ENCODE data around the gene BTBD1. TPM values are rescaled to one million over a fixed set of nuclear protein-coding genes. Genes with fewer than 3 reads are reported as not detected.
A peak's percentile ranks its signal among the peaks of the same experiment; 100 is the strongest.
"Not testable (repeated sequence)": the region's sequence is repeated elsewhere in the genome, so short reads cannot be mapped to it uniquely, and the experiment has no call there.

The BTBD1 gene
- total and polyA plus RNA-seq, 5 donors from 2014 or later = 35.5 to 55.5 (median 46.8) TPM

DNA sequence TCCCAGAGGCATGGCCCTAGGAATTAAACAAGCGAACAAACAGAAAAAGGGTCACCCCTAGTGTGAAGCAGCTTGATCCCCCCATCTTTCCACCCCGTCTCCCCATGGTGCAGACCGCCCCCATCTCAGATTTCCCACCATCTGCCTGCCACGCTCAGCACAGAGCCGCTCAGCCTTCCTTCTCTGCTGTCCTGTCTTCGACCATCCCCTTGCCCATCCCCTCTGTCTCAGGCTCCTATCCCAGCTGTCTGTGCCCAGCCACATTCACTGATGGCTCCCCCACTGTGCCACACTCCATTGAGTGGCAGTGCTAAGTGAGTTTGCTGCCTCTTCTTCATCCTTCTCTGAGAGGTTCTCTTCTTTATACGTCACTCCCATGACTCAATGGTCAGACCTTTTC lies 11.7 kb upstream of the BTBD1 start:
- Mint-ChIP-seq H3K27me3 (peaks cover 50% of the 10 kb centered on the region), H3K9me3 (peaks cover 1 to 12% (median 7%) of the 10 kb centered on the region in 7 donors), H3K27ac (peak overlapping the region in 2 of 3 donors; percentile 34 to 49), H3K4me1 (no peaks in the 10 kb centered on the region), H3K4me3 (no peak overlapping the region), H3K36me3 (no peaks in the 10 kb centered on the region)
- Histone ChIP-seq H3K9me3 (ENCODE audit: control insufficient read depth in 2 of 2, low read length in 2 of 2) (peaks cover under 1 to 2% of the 10 kb centered on the region in 2 experiments), H3K4me3 (ENCODE audit: low read depth, low read length) (no peak overlapping the region), H3K27ac (ENCODE audit: insufficient read depth, low read length, poor library complexity, severe bottlenecking) (no peak overlapping the region), H3K27me3 (ENCODE audit: control insufficient read depth, insufficient read depth, low read length) (peaks cover 14% of the 10 kb centered on the region), H3K4me1 (ENCODE audit: control insufficient read depth, insufficient read depth, low read length, poor library complexity, severe bottlenecking) (no peaks in the 10 kb centered on the region), H3K36me3 (ENCODE audit: control insufficient read depth, insufficient read depth, low read length) (no peaks in the 10 kb centered on the region)
- ATAC-seq (ENCODE audit: low read depth in 2 of 2) (no peak), DNase-seq (no peak)

DNA sequence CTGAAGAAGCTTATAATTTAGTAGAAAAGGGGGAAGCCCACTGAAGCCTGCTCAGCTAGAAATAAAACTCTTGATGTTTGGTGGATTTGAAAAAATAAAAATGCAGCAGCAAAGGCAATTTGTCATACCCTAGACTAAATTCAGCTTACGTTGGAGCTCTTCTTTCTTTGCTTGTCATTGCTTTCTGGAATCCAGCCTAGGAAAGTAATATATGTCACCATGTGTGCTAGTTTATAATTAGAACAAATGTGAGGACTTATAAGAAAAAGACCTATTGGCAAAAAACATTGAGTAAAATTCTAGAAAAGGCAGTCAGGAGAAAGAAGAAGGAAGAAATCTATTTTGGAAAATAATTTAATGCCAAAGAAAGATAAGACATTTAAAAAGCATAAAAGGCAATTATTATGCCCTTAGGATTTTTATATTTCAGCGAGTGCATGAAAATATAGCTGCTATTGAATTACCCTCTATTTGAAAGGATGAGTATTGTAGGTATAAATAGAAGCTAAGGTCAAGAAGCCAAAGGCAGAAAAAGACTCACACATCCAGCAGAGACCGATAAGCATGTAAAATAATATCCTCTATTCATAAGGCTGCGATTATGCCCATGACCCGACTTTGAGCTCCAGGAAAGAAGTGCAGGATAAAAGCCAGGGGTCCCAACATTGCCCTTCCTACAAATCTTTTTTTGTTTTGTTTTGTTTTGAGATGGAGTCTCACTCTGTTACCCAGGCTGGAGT lies 10.6 kb upstream of the BTBD1 start:
- Mint-ChIP-seq H3K9me3 (peaks cover 1 to 15% (median 7%) of the 10 kb centered on the region in 7 donors), H3K27me3 (peaks cover 52% of the 10 kb centered on the region), H3K4me3 (no peak overlapping the region), H3K36me3 (no peaks in the 10 kb centered on the region), H3K27ac (no peak overlapping the region), H3K4me1 (no peaks in the 10 kb centered on the region)
- DNase-seq (no peak), ATAC-seq (ENCODE audit: low read depth in 2 of 2) (no peak)
- Histone ChIP-seq H3K27me3 (ENCODE audit: control insufficient read depth, insufficient read depth, low read length) (peaks cover 14% of the 10 kb centered on the region), H3K4me3 (ENCODE audit: low read depth, low read length) (no peak overlapping the region), H3K36me3 (ENCODE audit: control insufficient read depth, insufficient read depth, low read length) (no peaks in the 10 kb centered on the region), H3K27ac (ENCODE audit: insufficient read depth, low read length, poor library complexity, severe bottlenecking) (no peak overlapping the region), H3K9me3 (ENCODE audit: control insufficient read depth in 2 of 2, low read length in 2 of 2) (peaks cover 8 to 9% of the 10 kb centered on the region in 2 experiments), H3K4me1 (ENCODE audit: control insufficient read depth, insufficient read depth, low read length, poor library complexity, severe bottlenecking) (no peaks in the 10 kb centered on the region)

DNA sequence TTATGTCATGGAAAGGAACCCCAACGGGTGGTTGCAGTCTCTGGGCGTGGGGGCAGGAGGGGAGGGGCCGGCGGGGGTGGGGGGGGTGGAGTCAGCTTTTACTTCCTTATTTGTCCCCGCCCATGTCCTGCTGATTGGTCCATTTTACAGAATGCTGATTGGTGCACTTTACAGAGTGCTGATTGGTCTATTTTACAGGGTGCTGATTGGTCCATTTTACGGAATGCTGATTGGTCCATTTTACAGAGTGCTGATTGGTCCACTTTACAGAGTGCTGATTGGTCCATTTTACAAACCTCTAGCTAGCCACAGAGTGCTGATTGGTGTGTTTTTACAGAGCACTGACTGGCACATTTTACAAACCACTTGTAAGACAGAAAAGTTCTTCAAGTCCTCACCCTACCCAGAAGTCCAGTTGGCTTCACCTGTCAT lies 2.2 kb upstream of the BTBD1 start:
- peak; percentile 28 to 59 (median 48) for DNase-seq
- H3K4me1 ChIP-seq (ENCODE audit: control insufficient read depth, insufficient read depth, low read length, poor library complexity, severe bottlenecking) = peaks cover 23% of the 10 kb centered on the region
- not testable (repeated sequence) for ATAC-seq (ENCODE audit: low read depth in 2 of 2); H3K27ac ChIP-seq (ENCODE audit: insufficient read depth, low read length, poor library complexity, severe bottlenecking); H3K36me3 ChIP-seq (ENCODE audit: control insufficient read depth, insufficient read depth, low read length); H3K4me3 ChIP-seq (ENCODE audit: low read depth, low read length); H3K36me3 Mint-ChIP-seq; H3K27me3 Mint-ChIP-seq; H3K9me3 ChIP-seq (ENCODE audit: control insufficient read depth in 2 of 2, low read length in 2 of 2); H3K27me3 ChIP-seq (ENCODE audit: control insufficient read depth, insufficient read depth, low read length)
- Mint-ChIP-seq H3K4me1 (peaks cover 7 to 23% (median 19%) of the 10 kb centered on the region in 4 donors), H3K27ac (peak overlapping the region; percentile 38 to 51 (median 43)), H3K9me3 (peaks cover 0 to 11% (median 3%) of the 10 kb centered on the region in 7 donors), H3K4me3 (peak overlapping the region in 3 of 4 donors; percentile 43 to 89 (median 53))

DNA sequence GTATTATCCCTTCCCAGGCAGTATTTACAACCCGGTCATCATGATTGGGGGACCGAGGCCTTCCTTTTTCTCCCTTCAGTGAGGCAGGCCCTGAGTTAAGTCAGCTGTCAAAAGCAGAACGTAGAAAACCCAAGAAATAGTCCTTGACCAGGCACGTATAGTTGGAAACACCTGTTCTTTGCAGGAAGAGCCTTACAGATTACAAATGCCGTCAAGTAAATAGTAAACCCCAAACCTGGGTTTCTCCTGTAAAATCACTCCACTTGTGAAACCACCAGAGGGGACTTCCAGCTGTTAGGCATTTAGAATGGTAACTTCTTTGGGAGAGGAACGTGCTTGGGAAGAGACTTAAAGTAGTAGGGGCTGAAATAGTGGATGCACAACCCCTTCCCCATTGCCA lies 1.0 kb upstream of the BTBD1 start:
- ATAC-seq (ENCODE audit: low read depth in 2 of 2) (no peak), DNase-seq (no peak)
- Mint-ChIP-seq H3K9me3 (peaks cover 0 to 5% (median 2%) of the 10 kb centered on the region in 7 donors), H3K36me3 (no peaks in the 10 kb centered on the region), H3K27me3 (no peaks in the 10 kb centered on the region), H3K27ac (peak overlapping the region; percentile 26 to 87 (median 62)), H3K4me1 (peaks cover 7 to 23% (median 19%) of the 10 kb centered on the region in 4 donors), H3K4me3 (peak overlapping the region in 3 of 4 donors; percentile 81 to 93 (median 81))
- Histone ChIP-seq H3K27me3 (ENCODE audit: control insufficient read depth, insufficient read depth, low read length) (no peaks in the 10 kb centered on the region), H3K4me1 (ENCODE audit: control insufficient read depth, insufficient read depth, low read length, poor library complexity, severe bottlenecking) (peaks cover 35% of the 10 kb centered on the region), H3K36me3 (ENCODE audit: control insufficient read depth, insufficient read depth, low read length) (peaks cover 2% of the 10 kb centered on the region), H3K4me3 (ENCODE audit: low read depth, low read length) (no peak overlapping the region), H3K9me3 (ENCODE audit: control insufficient read depth in 2 of 2, low read length in 2 of 2) (peaks cover under 1 to 1% of the 10 kb centered on the region in 2 experiments), H3K27ac (ENCODE audit: insufficient read depth, low read length, poor library complexity, severe bottlenecking) (peak overlapping the region; percentile 14)

DNA sequence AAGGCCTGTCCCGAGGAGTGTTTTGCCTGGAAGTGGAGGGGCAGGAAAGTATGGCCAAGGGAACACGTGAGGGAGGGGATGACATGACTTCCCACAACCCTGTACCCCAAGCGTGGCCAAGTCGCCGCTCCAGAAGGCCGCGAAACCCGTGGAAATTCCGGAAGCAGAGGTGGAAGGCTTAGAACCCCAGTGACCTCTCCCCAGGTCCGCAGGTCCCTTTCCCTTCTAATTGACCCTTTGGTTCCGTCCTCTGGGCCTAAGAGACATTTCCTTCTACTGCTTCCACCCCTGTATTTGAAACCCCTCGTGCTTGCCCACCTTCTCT lies 548 bp upstream of the BTBD1 start:
- no peak for DNase-seq
- Mint-ChIP-seq H3K4me1 (peaks cover 7 to 23% (median 19%) of the 10 kb centered on the region in 4 donors), H3K27me3 (no peaks in the 10 kb centered on the region), H3K4me3 (peak overlapping the region in 3 of 4 donors; percentile 81 to 93 (median 81)), H3K9me3 (peaks cover 0 to 5% (median 2%) of the 10 kb centered on the region in 7 donors), H3K36me3 (no peaks in the 10 kb centered on the region), H3K27ac (peak overlapping the region in 2 of 3 donors; percentile 62 to 87)
- peak overlapping the region; percentile 78 for H3K27ac ChIP-seq (ENCODE audit: insufficient read depth, low read length, poor library complexity, severe bottlenecking)
- no peak for ATAC-seq (ENCODE audit: low read depth in 2 of 2)
- no peaks in the 10 kb centered on the region for H3K27me3 ChIP-seq (ENCODE audit: control insufficient read depth, insufficient read depth, low read length)
- no peaks in the 10 kb centered on the region for H3K9me3 ChIP-seq (ENCODE audit: control insufficient read depth in 2 of 2, low read length in 2 of 2)
- peaks cover 2% of the 10 kb centered on the region for H3K36me3 ChIP-seq (ENCODE audit: control insufficient read depth, insufficient read depth, low read length)
- peak overlapping the region; percentile 35 for H3K4me3 ChIP-seq (ENCODE audit: low read depth, low read length)
- H3K4me1 ChIP-seq (ENCODE audit: control insufficient read depth, insufficient read depth, low read length, poor library complexity, severe bottlenecking) = peaks cover 39% of the 10 kb centered on the region

DNA sequence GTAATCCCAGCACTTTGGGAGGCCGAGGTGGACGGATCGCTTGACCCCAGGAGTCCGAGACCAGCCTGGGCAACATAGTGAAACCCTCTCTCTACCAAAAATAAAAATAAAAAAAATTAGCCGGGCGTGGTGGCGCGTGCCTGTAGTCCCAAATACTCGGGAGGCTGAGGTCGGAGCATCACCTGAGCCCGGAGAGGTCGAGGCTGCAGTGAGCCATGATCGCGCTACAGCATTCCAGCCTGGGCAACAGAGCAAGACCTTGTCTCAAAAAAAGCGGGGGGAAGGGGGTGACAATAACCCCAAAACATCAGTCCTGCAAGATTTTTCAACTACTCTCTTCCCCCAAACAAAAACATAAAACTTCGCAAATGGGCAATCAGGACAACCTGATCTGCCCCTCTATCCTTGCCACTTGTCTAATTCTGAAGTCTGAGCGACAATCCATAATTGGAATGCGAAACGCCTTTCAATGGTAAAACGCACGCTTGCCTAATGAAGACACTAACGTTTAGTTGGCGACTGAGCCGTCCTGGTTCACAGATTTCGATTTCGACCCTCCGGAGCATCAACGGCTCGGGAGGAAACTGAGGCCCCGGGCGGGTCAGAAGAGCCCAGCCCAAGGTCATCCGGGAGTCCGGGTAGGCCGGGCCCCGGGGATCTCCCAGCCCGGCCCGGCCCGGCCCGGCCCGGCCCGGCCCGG lies 868 bp downstream of the BTBD1 start:
- no peaks in the 10 kb centered on the region for H3K9me3 ChIP-seq (ENCODE audit: control insufficient read depth in 2 of 2, low read length in 2 of 2)
- peak overlapping the region; percentile 34 to 88 (median 48) for H3K27ac Mint-ChIP-seq
- H3K4me3 ChIP-seq (ENCODE audit: low read depth, low read length) = peak overlapping the region; percentile 98
- no peaks in the 10 kb centered on the region for H3K27me3 Mint-ChIP-seq
- H3K4me3 Mint-ChIP-seq = no peak overlapping the region
- peaks cover 12% of the 10 kb centered on the region for H3K36me3 ChIP-seq (ENCODE audit: control insufficient read depth, insufficient read depth, low read length)
- no peaks in the 10 kb centered on the region for H3K36me3 Mint-ChIP-seq
- ATAC-seq (ENCODE audit: low read depth in 2 of 2) (no peak), DNase-seq (peak in 1 of 3 donors; percentile 30)
- peaks cover 7 to 23% (median 19%) of the 10 kb centered on the region in 4 donors for H3K4me1 Mint-ChIP-seq
- no peaks in the 10 kb centered on the region for H3K9me3 Mint-ChIP-seq
- peaks cover 54% of the 10 kb centered on the region for H3K4me1 ChIP-seq (ENCODE audit: control insufficient read depth, insufficient read depth, low read length, poor library complexity, severe bottlenecking)
- H3K27me3 ChIP-seq (ENCODE audit: control insufficient read depth, insufficient read depth, low read length) = no peaks in the 10 kb centered on the region
- peak overlapping the region; percentile 78 for H3K27ac ChIP-seq (ENCODE audit: insufficient read depth, low read length, poor library complexity, severe bottlenecking)

DNA sequence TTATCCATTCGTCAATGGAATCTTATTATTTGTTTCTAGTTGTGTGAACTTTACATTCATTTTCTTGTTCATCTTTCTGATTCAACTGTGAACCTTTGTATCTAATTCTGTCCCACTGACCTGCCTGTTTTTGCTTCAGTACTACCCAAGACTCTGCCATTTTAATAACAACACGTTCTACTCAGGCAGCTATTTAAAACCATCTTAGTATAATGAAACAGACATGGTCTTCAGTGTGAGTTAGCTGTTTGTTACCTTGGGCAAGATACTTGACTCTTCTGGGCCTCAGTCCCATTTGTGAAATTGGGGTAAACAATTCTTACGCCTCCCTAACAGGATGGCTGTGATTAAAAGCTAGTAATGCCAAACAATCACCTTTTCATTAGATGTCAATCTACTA lies 1.6 kb downstream of the BTBD1 start:
- no peaks in the 10 kb centered on the region for H3K27me3 Mint-ChIP-seq
- H3K36me3 Mint-ChIP-seq = no peaks in the 10 kb centered on the region
- H3K27ac Mint-ChIP-seq = peak overlapping the region; percentile 34 to 88 (median 65)
- H3K4me3 ChIP-seq (ENCODE audit: low read depth, low read length) = peak overlapping the region; percentile 98
- no peaks in the 10 kb centered on the region for H3K9me3 Mint-ChIP-seq
- H3K4me1 ChIP-seq (ENCODE audit: control insufficient read depth, insufficient read depth, low read length, poor library complexity, severe bottlenecking) = peaks cover 58% of the 10 kb centered on the region
- H3K27me3 ChIP-seq (ENCODE audit: control insufficient read depth, insufficient read depth, low read length) = no peaks in the 10 kb centered on the region
- peak overlapping the region; percentile 24 for H3K27ac ChIP-seq (ENCODE audit: insufficient read depth, low read length, poor library complexity, severe bottlenecking)
- H3K9me3 ChIP-seq (ENCODE audit: control insufficient read depth in 2 of 2, low read length in 2 of 2) = no peaks in the 10 kb centered on the region
- DNase-seq (no peak), ATAC-seq (ENCODE audit: low read depth in 2 of 2) (no peak)
- H3K4me3 Mint-ChIP-seq = no peak overlapping the region
- peaks cover 14% of the 10 kb centered on the region for H3K36me3 ChIP-seq (ENCODE audit: control insufficient read depth, insufficient read depth, low read length)
- H3K4me1 Mint-ChIP-seq = peaks cover 7 to 23% (median 19%) of the 10 kb centered on the region in 4 donors

Data from CD4-positive, CD25-positive, alpha-beta regulatory T cell (primary cell).